Left renal pelvis (tissue), 4 donors: ENCODE data around the gene RAVER1. TPM values are rescaled to one million over a fixed set of nuclear protein-coding genes. Genes with fewer than 3 reads are reported as not detected.

Experiments used
- DNase-seq, 4 donors: peaks; one replicate each; pipeline ENCODE4 v3.0.0-alpha.2; 2013; ENCODE audit warnings: low read depth in 4 of 4, low spot score in 3 of 4
- polyA plus RNA-seq, 4 donors: library from polyadenylated mRNA; unstranded; fragments of 120-200 nt; gene quantifications; one replicate each; pipeline ENCODE4 v1.2.1, GENCODE V29; 2013; ENCODE audit not compliant: insufficient read length in 4 of 4

Gene RAVER1
- polyA plus RNA-seq, 4 donors = 24.0 to 40.5 (median 26.5) TPM

GRCh38 chr19:10318807-10319682 lies 14.3 kb downstream of the RAVER1 start:
- DNase-seq = no peak

GRCh38 chr19:10317857-10318462 lies 15.4 kb downstream of the RAVER1 start:
- DNase-seq = no peak

DNA sequence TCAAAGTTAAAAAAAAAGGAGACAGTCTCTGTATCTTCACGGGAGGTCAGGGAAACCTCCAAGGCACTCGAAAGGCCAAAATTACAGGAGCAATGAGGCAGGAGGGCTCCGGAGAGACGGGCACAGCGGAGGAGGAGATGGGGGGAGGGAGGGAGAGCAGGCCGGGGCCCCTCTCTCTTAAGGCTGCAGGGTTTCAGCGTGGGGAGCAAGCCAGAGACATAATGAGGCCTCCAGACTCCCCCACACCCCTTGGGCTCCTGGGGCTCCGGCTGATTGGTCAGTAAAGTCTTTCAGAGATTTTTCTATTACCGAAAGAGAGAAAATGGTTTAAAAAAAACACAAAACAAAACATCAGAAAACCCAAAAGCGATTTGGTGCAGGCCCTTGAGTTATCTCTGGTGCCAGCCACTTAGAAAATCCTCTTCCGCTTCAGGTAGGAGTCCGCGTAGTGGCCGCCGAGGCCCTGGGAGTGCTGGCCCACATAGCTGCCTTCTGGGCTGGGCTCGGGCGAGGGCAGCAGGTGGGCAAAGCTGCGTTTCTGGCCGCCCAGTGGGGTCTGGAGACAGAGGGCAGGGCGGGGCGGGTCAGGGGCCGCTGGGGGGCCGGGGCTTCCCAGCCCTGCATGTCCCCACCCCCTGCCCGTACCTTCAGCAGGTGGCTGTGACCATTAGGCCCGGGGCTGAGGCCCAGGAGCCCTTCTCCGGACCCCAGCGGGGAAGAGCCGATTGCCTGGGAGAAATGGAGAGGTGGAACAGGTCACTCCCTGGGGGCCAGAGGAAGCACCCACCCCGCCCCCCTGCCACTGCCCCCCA lies 16.1 kb downstream of the RAVER1 start:
- no peak for DNase-seq

DNA sequence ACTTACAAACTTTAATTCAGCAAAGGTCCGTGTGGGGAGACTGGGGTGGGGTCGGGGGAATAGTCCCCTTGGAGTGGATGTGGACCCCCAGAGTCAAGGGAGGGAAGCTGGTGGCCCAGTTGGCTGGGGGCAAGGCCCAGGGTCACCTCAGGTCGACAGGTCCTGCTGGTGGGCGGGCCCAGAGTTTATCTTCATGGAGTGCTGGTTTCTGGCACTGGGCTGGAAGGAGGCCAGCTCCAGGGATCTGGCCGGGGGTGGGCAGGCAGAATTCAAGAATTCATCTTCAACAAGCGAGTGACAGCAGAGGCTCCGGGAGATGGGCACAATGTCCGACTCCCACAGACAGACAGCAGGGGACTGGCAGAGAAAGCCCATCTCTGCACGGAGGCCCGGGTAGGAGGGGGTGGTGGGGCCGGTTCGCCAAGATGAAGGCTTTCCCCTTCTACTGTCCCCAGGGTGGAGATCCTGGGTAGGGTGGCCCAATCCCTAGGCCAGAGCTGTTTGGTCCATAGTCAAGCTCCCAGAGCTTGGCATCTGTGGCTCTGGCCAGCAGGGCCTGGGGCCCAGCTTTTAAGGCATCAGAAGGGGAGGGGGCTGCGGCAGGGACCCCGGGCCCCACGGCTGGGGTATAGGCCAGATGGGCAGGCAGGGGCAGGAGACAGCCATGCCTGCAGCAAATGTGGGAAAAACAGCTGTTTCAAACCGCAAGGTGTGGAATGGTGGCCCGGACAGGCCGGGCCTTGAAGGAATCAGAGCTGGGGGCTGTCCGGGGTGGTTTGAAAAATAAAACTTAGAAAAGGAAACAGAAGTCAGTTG lies 16.9 kb downstream of the RAVER1 start:
- no peak for DNase-seq

DNA sequence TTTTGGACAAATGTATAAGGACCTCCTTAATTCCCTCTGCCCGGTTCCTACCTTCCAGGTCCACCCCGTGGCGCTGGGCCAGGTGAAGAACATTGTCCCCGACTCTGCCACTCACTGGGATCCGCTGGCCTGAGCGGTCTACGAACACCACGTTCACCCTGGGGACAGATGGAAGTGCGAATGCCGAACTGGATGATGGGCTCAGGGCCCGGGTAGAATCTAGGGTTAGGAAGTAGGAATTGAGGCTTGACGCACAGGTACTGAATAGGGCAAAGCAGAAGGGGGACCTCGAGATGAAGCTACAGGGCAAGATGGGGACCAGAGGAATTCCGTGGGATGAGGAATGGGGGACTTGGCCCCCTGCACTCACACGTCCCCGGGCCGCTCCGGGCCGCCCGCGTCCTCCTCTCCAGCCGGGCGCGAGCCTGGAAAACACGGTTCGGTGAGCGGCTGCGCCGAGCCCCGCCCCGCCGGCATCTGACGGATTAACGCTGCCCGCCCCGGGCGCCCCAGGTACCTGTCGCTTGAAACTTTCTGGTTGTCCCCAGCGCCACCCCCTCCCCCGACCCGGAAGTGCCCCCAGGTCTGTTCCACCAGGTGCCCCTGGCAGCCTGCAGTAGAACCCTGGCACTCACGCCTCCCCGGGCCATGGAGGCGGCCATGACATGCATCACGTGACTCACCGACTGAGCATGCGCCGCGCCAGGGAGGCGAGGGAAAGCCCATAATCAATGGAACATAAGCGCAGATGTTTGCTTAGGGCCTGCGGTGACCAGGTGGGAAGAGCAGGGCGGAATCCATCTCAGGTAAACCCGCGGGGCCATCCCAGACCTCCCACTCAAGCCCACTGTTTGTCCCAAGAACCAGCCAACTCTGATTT lies 17.8 kb downstream of the RAVER1 start, which contains the start of gene FDX2:
TSS of gene FDX2 (minus strand) at position 681 of the 880 bp plus-strand sequence. CDS start at position 662, 19 bp downstream.
- no peak for DNase-seq

- no peak for DNase-seq
Observed at GRCh38 chr19:10309423-10309822, 23.9 kb downstream of the RAVER1 start, which contains the start of gene ZGLP1. Gene ZGLP1, minus strand, starts transcription at chr19:10309815.

- no peak for DNase-seq
Observed at GRCh38 chr19:10306327-10306726, 27.0 kb downstream of the RAVER1 start.

GRCh38 chr19:10305139-10305806 lies 28.1 kb downstream of the RAVER1 start:
- no peak for DNase-seq

GRCh38 chr19:10299545-10300458 lies 33.5 kb downstream of the RAVER1 start:
- no peak for DNase-seq

DNA sequence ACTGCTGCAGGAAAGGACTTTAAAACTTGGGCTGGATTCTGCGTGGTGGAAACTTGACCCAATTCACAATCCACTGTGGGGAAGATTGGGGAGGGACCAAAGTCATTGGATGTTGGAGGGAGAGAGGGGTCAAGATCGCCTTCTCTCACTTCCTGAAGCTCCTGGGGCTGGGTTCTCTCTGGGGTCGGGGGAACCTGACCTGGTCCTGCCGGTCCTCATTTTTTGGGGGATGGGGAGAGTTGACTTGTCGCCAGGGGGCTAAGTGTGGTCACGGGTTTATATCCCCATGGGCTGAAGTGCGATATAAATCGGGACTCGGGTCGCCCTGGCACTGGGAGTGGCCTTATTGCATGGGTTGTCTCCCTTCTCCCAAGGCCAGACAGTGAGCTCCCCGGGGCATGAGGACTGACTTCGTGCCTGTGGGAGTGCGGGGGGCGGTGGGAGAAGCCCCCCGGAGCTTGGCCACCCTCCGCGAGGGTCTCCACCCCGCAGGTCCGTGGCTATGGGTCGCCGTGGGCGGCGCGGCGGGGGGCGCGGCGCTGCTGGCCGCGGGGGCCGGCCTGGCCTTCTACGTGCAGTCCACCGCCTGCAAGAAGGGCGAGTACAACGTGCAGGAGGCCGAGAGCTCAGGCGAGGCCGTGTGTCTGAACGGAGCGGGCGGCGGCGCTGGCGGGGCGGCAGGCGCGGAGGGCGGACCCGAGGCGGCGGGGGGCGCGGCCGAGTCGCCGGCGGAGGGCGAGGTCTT lies 37.3 kb downstream of the RAVER1 start:
- DNase-seq = no peak

- no peak for DNase-seq
Observed at GRCh38 chr19:10295305-10295846, 38.0 kb downstream of the RAVER1 start.

GRCh38 chr19:10294368-10294697 lies 39.0 kb downstream of the RAVER1 start:
- no peak for DNase-seq

DNA sequence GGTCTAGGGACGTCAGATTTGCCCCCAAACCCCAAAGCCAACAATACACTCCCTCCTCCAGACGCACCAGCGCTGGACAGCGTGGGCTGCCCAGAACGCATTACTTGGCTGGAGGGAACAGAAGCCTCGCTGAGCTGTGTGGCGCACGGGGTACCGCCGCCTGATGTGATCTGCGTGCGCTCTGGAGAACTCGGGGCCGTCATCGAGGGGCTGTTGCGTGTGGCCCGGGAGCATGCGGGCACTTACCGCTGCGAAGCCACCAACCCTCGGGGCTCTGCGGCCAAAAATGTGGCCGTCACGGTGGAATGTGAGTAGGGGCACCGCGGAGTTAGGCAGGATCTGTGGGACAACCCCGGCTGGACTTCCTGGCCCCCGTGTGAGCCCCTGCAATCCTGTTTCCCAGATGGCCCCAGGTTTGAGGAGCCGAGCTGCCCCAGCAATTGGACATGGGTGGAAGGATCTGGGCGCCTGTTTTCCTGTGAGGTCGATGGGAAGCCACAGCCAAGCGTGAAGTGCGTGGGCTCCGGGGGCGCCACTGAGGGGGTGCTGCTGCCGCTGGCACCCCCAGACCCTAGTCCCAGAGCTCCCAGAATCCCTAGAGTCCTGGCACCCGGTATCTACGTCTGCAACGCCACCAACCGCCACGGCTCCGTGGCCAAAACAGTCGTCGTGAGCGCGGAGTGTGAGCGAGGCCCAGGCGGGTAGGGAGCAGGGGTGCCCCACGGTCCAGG lies 39.5 kb downstream of the RAVER1 start:
- no peak for DNase-seq

- no peak for DNase-seq
Observed at GRCh38 chr19:10292789-10293636, 40.3 kb downstream of the RAVER1 start.

- DNase-seq = no peak
Observed at GRCh38 chr19:10292206-10292788, 41.0 kb downstream of the RAVER1 start.
